HepG2 (cell line): Measurements from ENCODE around the gene ASF1B. TPM values are rescaled to one million over a fixed set of nuclear protein-coding genes. Genes with fewer than 3 reads are reported as not detected.

Experiments used
- HCFC1 ChIP-seq: fragments of 150-350 bp; IDR thresholded peaks from 2 replicates; pipeline ENCODE4 v1.6.1; 2014; ENCODE audit warnings: low read depth, low read length
- HOXA9 ChIP-seq: sonication (generic); formaldehyde crosslinking; IDR thresholded peaks from 2 replicates; pipeline ENCODE4 v1.8.1; 2022; ENCODE audit warnings: missing genetic modification reagents, mild to moderate bottlenecking, moderate library complexity, borderline replicate concordance
- LCORL ChIP-seq, 2 experiments: fragments of 450-650 bp in 1 of 2; sonication (generic) in 1 of 2; formaldehyde crosslinking in 1 of 2; IDR thresholded peaks; 2 replicates each; pipeline versions ENCODE4 v1.5.0 to v1.6.1; 2017 to 2020; ENCODE audit warnings: antibody characterized with exemption in 1 of 2, missing genetic modification reagents in 1 of 2
- MAFK ChIP-seq, 2 experiments: IDR thresholded peaks in 1 of 2; conservative IDR thresholded peaks in 1 of 2; 2 replicates each; pipeline ENCODE4 v1.6.1; 2011; ENCODE audit warnings: improper control_type of control experiment in 2 of 2, low read length in 2 of 2
- MED8 ChIP-seq: sonication (generic); formaldehyde crosslinking; IDR thresholded peaks from 2 replicates; pipeline ENCODE4 v1.8.1; 2023; ENCODE audit warnings: mild to moderate bottlenecking, missing genetic modification reagents; ENCODE audit not compliant: insufficient replicate concordance
- MXI1 ChIP-seq: IDR thresholded peaks from 3 replicates; pipeline ENCODE4 v1.6.1; 2012; ENCODE audit warnings: low read depth, low read length, inconsistent platforms, borderline replicate concordance
- MZF1 ChIP-seq: sonication (generic); formaldehyde crosslinking; IDR thresholded peaks from 2 replicates; pipeline ENCODE4 v1.8.1; 2023; ENCODE audit warnings: mild to moderate bottlenecking, missing genetic modification reagents, borderline replicate concordance
- WIZ ChIP-seq: sonication (generic); formaldehyde crosslinking; IDR thresholded peaks from 2 replicates; pipeline ENCODE4 v1.5.1; 2020; ENCODE audit warnings: mild to moderate bottlenecking, missing genetic modification reagents
- XRCC5 ChIP-seq: fragments of 200-400 bp; formaldehyde crosslinking; optimal IDR thresholded peaks from 2 replicates; pipeline ENCODE3; 2017; ENCODE audit warnings: mild to moderate bottlenecking, low read length
- ZFP37 ChIP-seq: sonication (generic); formaldehyde crosslinking; IDR thresholded peaks from 2 replicates; pipeline ENCODE4 v1.4.0; 2020; ENCODE audit warnings: missing genetic modification reagents, borderline replicate concordance
- ZNF207 ChIP-seq: fragments of 450-650 bp; IDR thresholded peaks from 2 replicates; pipeline ENCODE4 v1.6.1; 2016; ENCODE audit warnings: antibody characterized with exemption, borderline replicate concordance
- ZNF564 ChIP-seq: sonication (generic); formaldehyde crosslinking; IDR thresholded peaks from 2 replicates; pipeline ENCODE4 v1.8.1; 2023; ENCODE audit warnings: mild to moderate bottlenecking, missing genetic modification reagents
- ZNF615 ChIP-seq: sonication (generic); formaldehyde crosslinking; IDR thresholded peaks from 2 replicates; pipeline ENCODE4 v1.5.0; 2020; ENCODE audit warnings: mild to moderate bottlenecking, missing genetic modification reagents, borderline replicate concordance
- ZNF709 ChIP-seq: sonication (generic); formaldehyde crosslinking; IDR thresholded peaks from 2 replicates; pipeline ENCODE4 v1.5.0; 2020; ENCODE audit warnings: mild to moderate bottlenecking, missing genetic modification reagents
- ZNF724P ChIP-seq: sonication (generic); formaldehyde crosslinking; IDR thresholded peaks from 2 replicates; pipeline ENCODE4 v1.8.0; 2022; ENCODE audit warnings: missing genetic modification reagents, borderline replicate concordance
- ZNF83 ChIP-seq: sonication (generic); formaldehyde crosslinking; IDR thresholded peaks from 2 replicates; pipeline ENCODE4 v1.4.0; 2020; ENCODE audit warnings: missing genetic modification reagents, mild to moderate bottlenecking, borderline replicate concordance
- ZSCAN9 ChIP-seq: IDR thresholded peaks from 2 replicates; pipeline ENCODE4 v1.6.1; 2016; ENCODE audit warnings: borderline replicate concordance
- polyA plus RNA-seq, 8 experiments: library from polyadenylated mRNA; depleted of rRNA in 3 of 8; stranded (reverse) in 7 of 8; unstranded in 1 of 8; fragments of >200 nt; fragmentation: Illumina TruSeq in 4 of 8; extraction: Trizol in 4 of 8; gene quantifications; 2 replicates each; pipeline versions ENCODE4 v1.2.1 to v1.2.3, GENCODE V29; 2011 to 2016; ENCODE audit warnings: low read depth in 4 of 8, missing spikeins in 1 of 8, mixed read lengths in 1 of 8; ENCODE audit not compliant: insufficient read depth in 1 of 8
- total RNA-seq, 5 experiments: library from RNA; depleted of rRNA; stranded (reverse); fragments of >200 nt; fragmentation: Illumina TruSeq; extraction: Trizol; gene quantifications; 2 replicates each; pipeline ENCODE4 v1.2.3, GENCODE V29; 2016; ENCODE audit warnings: low read depth in 1 of 5
- TF ChIP-seq, protein P1 (sequence below): sonication (generic); formaldehyde crosslinking; IDR thresholded peaks from 2 replicates; pipeline ENCODE4 v1.5.0; 2020; ENCODE audit warnings: missing genetic modification reagents
- TF ChIP-seq, protein P2 (sequence below): sonication (generic); formaldehyde crosslinking; conservative IDR thresholded peaks from 2 replicates; pipeline ENCODE4 v1.4.0; 2020; ENCODE audit warnings: missing genetic modification reagents
- TF ChIP-seq, protein P3 (sequence below): sonication (generic); formaldehyde crosslinking; IDR thresholded peaks from 2 replicates; pipeline ENCODE4 v1.4.0; 2020; ENCODE audit warnings: missing genetic modification reagents, borderline replicate concordance
- TF ChIP-seq, protein P4 (sequence below): sonication (generic); formaldehyde crosslinking; IDR thresholded peaks from 2 replicates; pipeline ENCODE4 v1.8.0; 2022; ENCODE audit warnings: missing genetic modification reagents, low read depth, mild to moderate bottlenecking, borderline replicate concordance

The ASF1B gene
- total and polyA plus RNA-seq, 2 of the 13 experiments (the other 11 are each of a cell fraction or from before 2014, with no cell fraction given), result 18.2 to 24.8 TPM

- TF ChIP-seq, protein P1, sequence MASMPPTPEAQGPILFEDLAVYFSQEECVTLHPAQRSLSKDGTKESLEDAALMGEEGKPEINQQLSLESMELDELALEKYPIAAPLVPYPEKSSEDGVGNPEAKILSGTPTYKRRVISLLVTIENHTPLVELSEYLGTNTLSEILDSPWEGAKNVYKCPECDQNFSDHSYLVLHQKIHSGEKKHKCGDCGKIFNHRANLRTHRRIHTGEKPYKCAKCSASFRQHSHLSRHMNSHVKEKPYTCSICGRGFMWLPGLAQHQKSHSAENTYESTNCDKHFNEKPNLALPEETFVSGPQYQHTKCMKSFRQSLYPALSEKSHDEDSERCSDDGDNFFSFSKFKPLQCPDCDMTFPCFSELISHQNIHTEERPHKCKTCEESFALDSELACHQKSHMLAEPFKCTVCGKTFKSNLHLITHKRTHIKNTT, result no peak
- no peak for TF ChIP-seq ZNF207
- peak; percentile 24; the same call in 1 of the 2 replicates for TF ChIP-seq ZNF564
- TF ChIP-seq MXI1, result peak; percentile 77; the same call in 2 of the 3 replicates
- no peak for TF ChIP-seq ZNF615 (CRISPR knock-in tag)
- TF ChIP-seq ZNF83, result 0 out of 2 replicates have a peak, but pooled peaks have one; percentile 38
- peak; percentile 76 for TF ChIP-seq ZNF709 (CRISPR knock-in tag)
- TF ChIP-seq LCORL (IDR thresholded peaks at IDR 0.05), result no peak
- TF ChIP-seq LCORL (CRISPR knock-in tag; IDR thresholded peaks at IDR 0.05), result peak; percentile 59
- peak; percentile 31 for TF ChIP-seq MED8 (CRISPR knock-in tag)
- peak; percentile 91 for TF ChIP-seq ZNF724P (CRISPR knock-in tag)
- TF ChIP-seq ZSCAN9 (CRISPR knock-in tag), result no peak; the same call in 1 of the 2 replicates
- TF ChIP-seq ZFP37 (CRISPR knock-in tag), result no peak
- TF ChIP-seq, protein P2, sequence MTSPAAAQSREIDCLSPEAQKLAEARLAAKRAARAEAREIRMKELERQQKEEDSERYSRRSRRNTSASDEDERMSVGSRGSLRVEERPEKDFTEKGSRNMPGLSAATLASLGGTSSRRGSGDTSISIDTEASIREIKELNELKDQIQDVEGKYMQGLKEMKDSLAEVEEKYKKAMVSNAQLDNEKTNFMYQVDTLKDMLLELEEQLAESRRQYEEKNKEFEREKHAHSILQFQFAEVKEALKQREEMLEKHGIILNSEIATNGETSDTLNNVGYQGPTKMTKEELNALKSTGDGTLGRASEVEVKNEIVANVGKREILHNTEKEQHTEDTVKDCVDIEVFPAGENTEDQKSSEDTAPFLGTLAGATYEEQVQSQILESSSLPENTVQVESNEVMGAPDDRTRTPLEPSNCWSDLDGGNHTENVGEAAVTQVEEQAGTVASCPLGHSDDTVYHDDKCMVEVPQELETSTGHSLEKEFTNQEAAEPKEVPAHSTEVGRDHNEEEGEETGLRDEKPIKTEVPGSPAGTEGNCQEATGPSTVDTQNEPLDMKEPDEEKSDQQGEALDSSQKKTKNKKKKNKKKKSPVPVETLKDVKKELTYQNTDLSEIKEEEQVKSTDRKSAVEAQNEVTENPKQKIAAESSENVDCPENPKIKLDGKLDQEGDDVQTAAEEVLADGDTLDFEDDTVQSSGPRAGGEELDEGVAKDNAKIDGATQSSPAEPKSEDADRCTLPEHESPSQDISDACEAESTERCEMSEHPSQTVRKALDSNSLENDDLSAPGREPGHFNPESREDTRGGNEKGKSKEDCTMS, result no peak
- TF ChIP-seq WIZ, result no peak
- TF ChIP-seq, protein P3, sequence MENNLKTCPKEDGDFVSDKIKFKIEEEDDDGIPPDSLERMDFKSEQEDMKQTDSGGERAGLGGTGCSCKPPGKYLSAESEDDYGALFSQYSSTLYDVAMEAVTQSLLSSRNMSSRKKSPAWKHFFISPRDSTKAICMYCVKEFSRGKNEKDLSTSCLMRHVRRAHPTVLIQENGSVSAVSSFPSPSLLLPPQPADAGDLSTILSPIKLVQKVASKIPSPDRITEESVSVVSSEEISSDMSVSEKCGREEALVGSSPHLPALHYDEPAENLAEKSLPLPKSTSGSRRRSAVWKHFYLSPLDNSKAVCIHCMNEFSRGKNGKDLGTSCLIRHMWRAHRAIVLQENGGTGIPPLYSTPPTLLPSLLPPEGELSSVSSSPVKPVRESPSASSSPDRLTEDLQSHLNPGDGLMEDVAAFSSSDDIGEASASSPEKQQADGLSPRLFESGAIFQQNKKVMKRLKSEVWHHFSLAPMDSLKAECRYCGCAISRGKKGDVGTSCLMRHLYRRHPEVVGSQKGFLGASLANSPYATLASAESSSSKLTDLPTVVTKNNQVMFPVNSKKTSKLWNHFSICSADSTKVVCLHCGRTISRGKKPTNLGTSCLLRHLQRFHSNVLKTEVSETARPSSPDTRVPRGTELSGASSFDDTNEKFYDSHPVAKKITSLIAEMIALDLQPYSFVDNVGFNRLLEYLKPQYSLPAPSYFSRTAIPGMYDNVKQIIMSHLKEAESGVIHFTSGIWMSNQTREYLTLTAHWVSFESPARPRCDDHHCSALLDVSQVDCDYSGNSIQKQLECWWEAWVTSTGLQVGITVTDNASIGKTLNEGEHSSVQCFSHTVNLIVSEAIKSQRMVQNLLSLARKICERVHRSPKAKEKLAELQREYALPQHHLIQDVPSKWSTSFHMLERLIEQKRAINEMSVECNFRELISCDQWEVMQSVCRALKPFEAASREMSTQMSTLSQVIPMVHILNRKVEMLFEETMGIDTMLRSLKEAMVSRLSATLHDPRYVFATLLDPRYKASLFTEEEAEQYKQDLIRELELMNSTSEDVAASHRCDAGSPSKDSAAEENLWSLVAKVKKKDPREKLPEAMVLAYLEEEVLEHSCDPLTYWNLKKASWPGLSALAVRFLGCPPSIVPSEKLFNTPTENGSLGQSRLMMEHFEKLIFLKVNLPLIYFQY (CRISPR knock-in tag), result no peak; the same call in 1 of the 2 replicates
- TF ChIP-seq HOXA9 (CRISPR knock-in tag), result peak; percentile 95
- no peak for TF ChIP-seq MZF1 (CRISPR knock-in tag)
- no peak; the same call in 1 of the 2 replicates for TF ChIP-seq HCFC1
- TF ChIP-seq, protein P4, sequence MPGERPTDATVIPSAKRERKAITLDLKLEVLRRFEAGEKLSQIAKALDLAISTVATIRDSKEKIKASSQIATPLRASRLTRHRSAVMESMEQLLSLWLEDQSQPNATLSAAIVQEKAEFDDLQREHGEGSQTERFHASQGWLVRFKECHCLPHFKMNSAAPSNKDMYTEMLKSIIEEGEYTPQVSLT (CRISPR knock-in tag), result no peak
- TF ChIP-seq XRCC5, result peak; percentile 77
- TF ChIP-seq MAFK (conservative IDR thresholded peaks at IDR 0.05 in 1 of 2, IDR thresholded peaks at IDR 0.05 in 1 of 2; ENCODE audit: low read length in 2 of 2), result no peak
These were observed at the start of gene ASF1B (continued) for GRCh38 chr19:14136509-14137281.
